Heart right ventricle (tissue), 16 donors: Measurements from ENCODE around the gene TPM1. TPM values are rescaled to one million over a fixed set of nuclear protein-coding genes. Genes with fewer than 3 reads are reported as not detected.

Experiments used
- ATAC-seq, 8 donors: fragments of 200-7000 bp; cut with Tn5 transposase; one replicate each; pipeline ENCODE4 v1.9.1; 2020; ENCODE audit warnings: mild to moderate bottlenecking in 8 of 8, moderate library complexity in 8 of 8, moderate number of reproducible peaks in 1 of 8
- DNase-seq, 2 donors: peaks; one replicate each; pipeline ENCODE4 v3.0.0-alpha.2; 2020
- H3K27ac ChIP-seq, 10 donors: fragments of 200-600 bp; sonication (generic) in 2 of 10; one replicate each; pipeline versions ENCODE4 v1.5.0 to v1.8.0; 2020 to 2022; ENCODE audit warnings: mild to moderate bottlenecking in 3 of 10
- H3K27me3 ChIP-seq, 7 donors: fragments of 200-600 bp; one replicate each; pipeline ENCODE4 v1.8.0; 2021 to 2022; ENCODE audit warnings: mild to moderate bottlenecking in 2 of 7
- H3K36me3 ChIP-seq, 9 donors: fragments of 200-600 bp; sonication (generic) in 1 of 9; one replicate each; pipeline versions ENCODE4 v1.5.0 to v1.8.0; 2020 to 2022; ENCODE audit warnings: mild to moderate bottlenecking in 2 of 9
- H3K4me1 ChIP-seq, 9 donors: fragments of 200-600 bp; sonication (generic) in 1 of 9; one replicate each; pipeline versions ENCODE4 v1.5.0 to v1.8.0; 2020 to 2022; ENCODE audit warnings: mild to moderate bottlenecking in 4 of 9
- H3K4me3 ChIP-seq, 10 donors: fragments of 200-600 bp; sonication (generic) in 2 of 10; one replicate each; pipeline versions ENCODE4 v1.5.0 to v1.8.0; 2020 to 2022; ENCODE audit warnings: mild to moderate bottlenecking in 7 of 10, moderate library complexity in 2 of 10
- H3K9me3 ChIP-seq, 11 donors: fragments of 200-600 bp in 10 of 11; sonication (generic) in 2 of 11; one replicate each; pipeline versions ENCODE4 v1.5.0 to v1.8.0; 2013 to 2022; ENCODE audit warnings: mild to moderate bottlenecking in 2 of 11, control low read depth in 1 of 11, moderate library complexity in 1 of 11
- CTCF ChIP-seq, 9 donors: fragments of 200-600 bp; sonication (generic) in 2 of 9; IDR thresholded peaks; one replicate each; pipeline versions ENCODE4 v1.5.0 to v1.8.0; 2021 to 2022; ENCODE audit warnings: antibody characterized with exemption in 9 of 9, mild to moderate bottlenecking in 5 of 9, moderate library complexity in 1 of 9
- WGBS, 2 donors: extraction: QIAGEN DNeasy Blood & Tissue Kit; methylation state at CpG; one replicate each; pipeline ENCODE4 v1.1.7; 2013; ENCODE audit warnings: inconsistent platforms in 1 of 2; 5-methylcytosine and 5-hydroxymethylcytosine counted together
- intact Hi-C, 10 donors: fragments of 100-400 bp; cut with DNase I; formaldehyde crosslinking; loops; one replicate each; pipeline versions ENCODE4 v1.11.1 to v1.14.2; 2022
- polyA plus RNA-seq, 2 donors: library from polyadenylated mRNA; stranded (reverse); fragments of 200-250 nt; gene quantifications; one replicate each; pipeline ENCODE4 v1.2.3, GENCODE V29; 2013
- total RNA-seq, 10 donors: library from RNA; stranded (reverse); fragmentation: NEBNext Ultra II Directional in 3 of 10; extraction: Animal tissue kit (Norgen Biotek cat#: 25700) in 3 of 10; gene quantifications; one replicate each; pipeline versions ENCODE4 v1.2.1 to v1.2.4, GENCODE V29; 2021 to 2023
- donor health status: Arrhythmogenic right ventricular cardiomyopathy.
- donor health status: ischemic (EF 13 %, LVEDD 7.1; RV severe dilation, severe dysfunction).
- donor health status: healthy with polysubstance abuse.
- donor health status: DM: no; HTN: yes; CAD: no.
- donor health status: DM: no; HTN: no; CAD: no.
- donor health status: ischemic (EF 25% LVEDD 6.9; RV normal size, moderate dysfunction).
- donor health status: ischemic (EF 25% LVEDD 5.7; RV mildly dilated, moderate dysfunction).
- donor health status: healthy.
- donor health status: DM: yes; HTN: yes; CAD: no.
- donor health status: Ischemic cardiomyopathy.
- donor health status: ischemic (EF 35%, LVEDD 5.7; RV mildly dilated, moderate dysfunction).
- donor health status: nonischemic (EF 11% LVEDD 7.7; RV severe dilation, severe dysfunction).
- donor health status: DM: yes; HTN: yes; CAD: no.
- donor health status: PGD.
- donor health status: ischemic (EF 29% LVEDD 5.4; RV normal size, mild dysfunction).
- donor health status: nonischemic (EF 23%, LVEDD 6.1; RV moderate dilation, normal function).

TPM1 gene
- total and polyA plus RNA-seq, 12 donors = 10,066 to 18,091 (median 14,403) TPM

DNA sequence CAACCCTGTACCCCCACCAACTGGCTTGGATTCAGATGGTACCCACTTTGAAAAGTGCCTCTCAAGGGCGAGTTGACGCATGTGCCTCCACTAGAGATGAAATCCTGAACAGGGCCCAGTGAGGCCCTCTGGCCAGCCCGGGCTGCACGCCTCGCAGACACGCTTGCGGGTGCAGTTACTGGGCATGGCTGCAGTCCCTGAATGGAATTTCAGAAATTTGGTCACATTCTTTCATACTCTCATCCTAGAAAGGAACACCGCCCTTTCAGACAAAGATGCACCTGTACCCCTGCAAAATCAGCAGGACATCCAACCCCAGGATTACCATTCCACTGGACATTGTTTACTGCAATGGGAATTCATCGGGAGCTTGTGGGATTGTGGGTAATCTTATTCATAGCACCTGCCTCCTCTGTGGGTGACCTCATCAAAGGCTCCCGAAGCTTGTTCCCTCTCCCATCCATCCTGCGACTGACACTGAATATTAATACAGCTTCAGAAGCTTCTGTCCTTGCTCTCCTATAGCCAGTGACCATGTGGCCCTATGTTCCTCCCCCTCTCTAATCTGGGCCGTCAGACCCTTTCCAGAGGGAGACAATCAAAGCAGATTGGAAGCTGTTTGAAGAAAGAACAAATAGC is 42.5 kb upstream of the TPM1 start:
- WGBS, 2 donors = 42 to 67% methylated on average over 12 of the region's 12 CpGs
- ATAC-seq (peak; percentile 32 to 81 (median 70)), DNase-seq (peak in 1 of 2 donors; percentile 28)
- H3K4me1 ChIP-seq = peaks cover 0 to 28% (median 10%) of the 10 kb centered on the region in 9 donors
- H3K27ac ChIP-seq = peak overlapping the region; percentile 18 to 88 (median 77)
- no peak overlapping the region for H3K4me3 ChIP-seq
- no peaks in the 10 kb centered on the region for H3K27me3 ChIP-seq
- intact Hi-C loops = loop anchor here in 4 of 10 donors (2.0 to 10.0 kb wide), 4 partner anchors 37 to 103 kb away; partner anchors contain the start of gene TPM1 (in 1 of the 4)
- no peaks in the 10 kb centered on the region for H3K9me3 ChIP-seq
- TF ChIP-seq CTCF (IDR thresholded peaks at IDR 0.05) = no peak
- H3K36me3 ChIP-seq = no peaks in the 10 kb centered on the region

- no peak overlapping the region for H3K4me3 ChIP-seq
- no peaks in the 10 kb centered on the region for H3K36me3 ChIP-seq
- no peaks in the 10 kb centered on the region for H3K27me3 ChIP-seq
- DNase-seq (peak in 1 of 2 donors; percentile 50), ATAC-seq (peak; percentile 47 to 94 (median 82))
- WGBS, 2 donors = 40 to 44% methylated on average over 3 of the region's 3 CpGs
- peaks cover 0 to 28% (median 9%) of the 10 kb centered on the region in 9 donors for H3K4me1 ChIP-seq
- intact Hi-C loops = loop anchor here in 4 of 10 donors (2.0 to 10.0 kb wide), 4 partner anchors 37 to 103 kb away; partner anchors contain the start of gene TPM1 (in 1 of the 4)
- H3K27ac ChIP-seq = peak overlapping the region; percentile 18 to 88 (median 77)
- TF ChIP-seq CTCF (IDR thresholded peaks at IDR 0.05) = no peak
- no peaks in the 10 kb centered on the region for H3K9me3 ChIP-seq
Observed at GRCh38 chr15:63000706-63001105, 41.8 kb upstream of the TPM1 start.

- Histone ChIP-seq H3K4me1 (peaks cover 0 to 19% (median 5%) of the 10 kb centered on the region in 9 donors), H3K27ac (no peak overlapping the region), H3K27me3 (no peaks in the 10 kb centered on the region), H3K36me3 (no peaks in the 10 kb centered on the region), H3K9me3 (no peaks in the 10 kb centered on the region), H3K4me3 (no peak overlapping the region)
- 94 to 95% methylated on average over 2 of the region's 2 CpGs for WGBS, 2 donors
- intact Hi-C loops = loop anchor here in 4 of 10 donors (5.0 to 10.0 kb wide), 3 partner anchors 33 to 107 kb away; no protein-coding TSS in a partner anchor
- ATAC-seq = no peak
- no peak for DNase-seq
- no peak for TF ChIP-seq CTCF (IDR thresholded peaks at IDR 0.05)
Observed at GRCh38 chr15:63004211-63004610, 38.3 kb upstream of the TPM1 start.

DNA sequence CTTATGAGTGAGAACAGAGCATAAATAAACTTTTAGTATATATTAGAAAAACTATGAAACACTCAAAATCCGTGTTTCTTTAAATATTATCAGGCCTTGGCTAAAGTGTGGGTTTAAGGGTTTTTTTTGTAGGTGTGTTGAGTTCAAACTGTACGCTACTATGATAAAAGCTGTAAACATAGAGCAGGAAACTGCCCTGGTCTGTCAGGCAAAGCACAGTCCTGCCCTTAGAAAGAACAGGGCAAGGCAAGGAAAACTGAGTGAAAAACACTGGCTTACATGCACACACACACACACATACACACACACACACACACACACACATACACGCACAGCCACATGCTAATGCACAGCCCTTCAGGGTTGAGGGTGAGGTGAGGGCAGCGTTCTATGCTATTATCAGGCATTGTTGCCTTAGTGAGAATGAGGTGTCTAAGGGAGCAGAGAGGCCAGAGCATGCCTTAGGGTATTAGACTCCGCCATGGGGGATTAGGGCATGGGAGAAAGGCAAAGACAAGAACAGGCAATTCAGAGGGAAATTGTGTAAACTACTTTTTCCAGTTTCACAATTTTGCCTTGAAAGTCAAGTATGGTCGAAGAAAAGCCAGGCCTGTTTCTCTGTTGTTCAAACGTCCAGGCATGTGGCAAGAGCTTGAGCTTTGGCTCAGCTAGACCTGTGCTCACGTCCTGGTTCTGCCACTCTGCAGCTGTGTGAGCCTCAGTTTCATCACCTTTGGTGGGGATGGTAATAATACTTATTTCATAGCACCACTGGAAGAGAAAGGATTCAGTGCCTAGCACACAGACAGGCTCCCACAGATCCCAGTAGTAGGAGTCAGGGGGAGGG is 36.3 kb upstream of the TPM1 start:
- Histone ChIP-seq H3K27me3 (no peaks in the 10 kb centered on the region), H3K27ac (no peak overlapping the region), H3K4me3 (no peak overlapping the region), H3K9me3 (no peaks in the 10 kb centered on the region), H3K4me1 (peaks cover 0 to 7% (median 0%) of the 10 kb centered on the region in 9 donors), H3K36me3 (no peaks in the 10 kb centered on the region)
- peak in 6 of 8 donors; percentile 49 to 81 (median 66) for ATAC-seq
- TF ChIP-seq CTCF (IDR thresholded peaks at IDR 0.05) = no peak
- DNase-seq = no peak
- 60 to 67% methylated on average over 8 of the region's 8 CpGs for WGBS, 2 donors
- intact Hi-C loops = loop anchor here in 1 of 10 donors (10.0 kb wide), 1 partner anchor 71 kb away; no protein-coding TSS in a partner anchor
